Body of pancreas (tissue), 4 donors: ENCODE results near the gene ADK.

Experiments
- POLR2A ChIP-seq, 3 donors: fragments of 450-650 bp; IDR thresholded peaks; one replicate each; pipeline ENCODE4 v1.6.1; 2016; ENCODE audit warnings: antibody characterized with exemption in 3 of 3, mild to moderate bottlenecking in 2 of 3
- TF ChIP-seq, protein P1 (sequence below), 7 experiments: fragments of 450-650 bp in 4 of 7; fragments of 200-600 bp in 3 of 7; sonication (generic) in 3 of 7; IDR thresholded peaks; one replicate each; pipeline ENCODE4 v1.5.1; 2016 to 2019; ENCODE audit warnings: antibody characterized with exemption in 7 of 7

DNA sequence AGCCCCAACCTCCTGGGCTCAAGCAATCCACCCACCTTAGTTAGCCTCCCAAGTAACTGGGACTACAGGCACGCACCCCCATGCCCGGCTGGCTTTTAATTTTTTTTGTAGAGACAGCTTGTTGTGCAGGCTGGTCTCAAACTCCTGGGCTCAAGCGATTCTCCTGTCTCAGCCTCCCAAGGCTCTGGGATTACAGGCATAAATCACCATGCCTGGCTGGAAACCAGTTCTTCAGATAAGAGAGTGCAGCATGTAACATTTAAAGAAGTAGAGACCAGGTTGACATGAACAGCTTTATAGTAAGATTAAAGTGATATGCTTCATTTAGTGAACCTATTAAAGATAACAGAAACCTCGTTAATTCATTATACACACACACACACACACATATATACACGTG is 507.5 kb downstream of the ADK start:
- TF ChIP-seq, protein P1, sequence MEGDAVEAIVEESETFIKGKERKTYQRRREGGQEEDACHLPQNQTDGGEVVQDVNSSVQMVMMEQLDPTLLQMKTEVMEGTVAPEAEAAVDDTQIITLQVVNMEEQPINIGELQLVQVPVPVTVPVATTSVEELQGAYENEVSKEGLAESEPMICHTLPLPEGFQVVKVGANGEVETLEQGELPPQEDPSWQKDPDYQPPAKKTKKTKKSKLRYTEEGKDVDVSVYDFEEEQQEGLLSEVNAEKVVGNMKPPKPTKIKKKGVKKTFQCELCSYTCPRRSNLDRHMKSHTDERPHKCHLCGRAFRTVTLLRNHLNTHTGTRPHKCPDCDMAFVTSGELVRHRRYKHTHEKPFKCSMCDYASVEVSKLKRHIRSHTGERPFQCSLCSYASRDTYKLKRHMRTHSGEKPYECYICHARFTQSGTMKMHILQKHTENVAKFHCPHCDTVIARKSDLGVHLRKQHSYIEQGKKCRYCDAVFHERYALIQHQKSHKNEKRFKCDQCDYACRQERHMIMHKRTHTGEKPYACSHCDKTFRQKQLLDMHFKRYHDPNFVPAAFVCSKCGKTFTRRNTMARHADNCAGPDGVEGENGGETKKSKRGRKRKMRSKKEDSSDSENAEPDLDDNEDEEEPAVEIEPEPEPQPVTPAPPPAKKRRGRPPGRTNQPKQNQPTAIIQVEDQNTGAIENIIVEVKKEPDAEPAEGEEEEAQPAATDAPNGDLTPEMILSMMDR (IDR thresholded peaks at IDR 0.05) = no peak
- no peak for TF ChIP-seq POLR2A (IDR thresholded peaks at IDR 0.05)
